Activated CD8-positive, alpha-beta memory T cell treated with anti-CD3 and anti-CD28 coated beads, Interleukin-2, amount 50 U/mL, for 24 hours (primary cell): ENCODE measurements around the gene DCAKD.
A peak's percentile ranks its signal among the peaks of the same experiment; 100 is the strongest.
"Not testable (repeated sequence)": the region's sequence is repeated elsewhere in the genome, so short reads cannot be mapped to it uniquely, and the experiment has no call there.

Experiments
- DNase-seq: peaks from one replicate; pipeline ENCODE4 v3.0.0-alpha.2; 2020; ENCODE audit errors: extremely low read depth

DCAKD gene

DNA sequence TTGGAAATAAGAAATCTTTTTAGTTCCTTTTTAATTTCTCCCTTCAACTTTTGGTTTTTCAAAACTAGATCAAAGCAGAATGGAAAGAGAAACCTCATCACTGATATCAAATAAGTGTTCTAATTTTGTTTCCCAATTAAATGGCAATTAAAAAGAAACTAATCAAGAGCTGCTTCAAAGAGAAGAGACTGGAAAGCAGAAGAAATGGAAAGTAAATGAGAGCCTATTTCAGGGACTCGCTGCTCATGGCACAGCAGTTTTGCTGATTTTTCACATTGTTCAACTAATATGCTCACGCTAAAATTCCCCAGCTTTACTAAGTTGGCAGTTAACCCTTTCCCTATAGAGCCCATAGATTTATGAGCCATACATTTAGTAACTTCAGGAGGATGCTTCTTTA is 16.2 kb upstream of the DCAKD start:
- DNase-seq = no peak

DNA sequence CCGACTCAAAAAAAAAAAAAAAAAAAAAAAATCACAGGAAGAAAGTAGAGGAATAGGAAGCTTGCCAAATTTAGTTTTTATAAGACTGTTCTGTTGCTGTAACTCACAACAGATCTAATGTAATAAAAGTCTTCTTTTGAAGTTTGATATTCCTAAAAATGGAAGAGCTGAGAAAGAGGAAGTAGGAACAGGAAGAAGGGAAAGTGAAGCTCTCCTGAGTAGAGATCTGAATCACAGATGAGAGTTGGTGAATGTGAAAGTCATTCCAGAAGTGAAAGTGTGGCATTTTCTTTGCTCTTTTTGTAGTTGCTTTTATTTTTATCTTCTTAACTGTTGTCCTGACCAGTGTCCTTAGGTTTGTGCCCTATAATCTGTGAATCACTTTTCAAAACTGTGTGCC is 11.8 kb upstream of the DCAKD start:
- DNase-seq = no peak

DNA sequence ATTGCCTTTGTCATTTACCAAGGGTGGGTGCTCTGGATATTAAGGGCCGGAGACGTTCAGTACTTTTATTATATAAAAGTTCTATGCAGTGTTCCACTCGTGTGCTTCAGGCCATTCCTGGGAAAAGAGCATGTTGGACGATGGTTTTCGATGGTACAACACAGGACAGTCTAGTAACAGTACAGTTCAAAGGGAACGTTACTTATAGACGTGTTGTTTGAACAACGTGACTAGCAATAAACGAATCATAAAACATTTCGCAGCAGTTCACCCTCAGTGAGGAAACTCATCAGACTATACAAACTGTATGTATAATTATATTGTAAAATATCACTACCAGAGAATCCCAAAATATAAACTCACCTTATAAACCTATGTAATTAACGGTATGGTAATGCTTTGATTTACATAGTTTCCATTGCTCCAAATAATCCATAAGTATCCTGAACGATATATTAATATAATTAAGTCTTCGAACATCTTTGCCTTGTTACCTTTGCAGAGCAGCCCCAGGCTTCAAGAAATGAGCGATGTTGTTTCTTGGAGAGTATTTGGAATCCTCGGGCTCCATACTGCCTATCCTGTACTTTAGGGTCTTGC is 10.3 kb upstream of the DCAKD start:
- DNase-seq = no peak

DNA sequence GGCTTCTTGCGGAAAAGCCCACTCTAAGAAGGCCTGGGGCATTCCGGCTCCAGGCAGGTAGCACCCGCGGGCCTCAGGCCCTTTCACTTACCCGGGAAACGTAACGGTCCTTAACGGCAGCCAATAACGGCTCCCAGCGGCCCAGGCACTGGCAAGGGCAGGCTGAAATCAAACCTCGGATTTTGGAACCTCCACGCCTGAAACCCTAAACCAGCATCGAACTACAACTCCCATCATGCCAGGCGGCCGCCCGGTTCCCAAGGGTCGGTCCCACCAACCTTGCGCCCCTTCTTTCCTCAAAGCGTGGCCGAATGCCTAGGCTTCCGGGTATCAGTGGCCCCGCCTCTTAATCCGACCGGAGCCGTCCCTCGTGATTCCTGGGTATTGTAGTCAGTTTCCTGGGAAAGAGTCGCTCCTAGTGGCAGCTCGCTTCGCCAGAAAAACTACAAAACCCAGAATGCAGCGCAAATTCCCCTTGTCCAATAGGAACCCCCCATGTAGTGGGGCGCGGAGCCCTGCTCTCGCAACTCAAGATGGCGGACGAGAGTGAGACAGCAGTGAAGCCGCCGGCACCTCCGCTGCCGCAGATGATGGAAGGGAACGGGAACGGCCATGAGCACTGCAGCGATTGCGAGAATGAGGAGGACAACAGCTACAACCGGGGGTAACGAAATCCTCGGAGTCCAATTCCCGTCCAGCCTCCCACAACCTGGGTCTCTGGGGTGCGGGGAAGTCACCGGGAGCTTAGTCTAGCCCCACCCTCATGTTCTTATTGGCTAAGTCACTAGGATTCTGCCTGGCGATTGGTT is 9.6 kb upstream of the DCAKD start, which contains the start of gene NMT1:
Gene NMT1 (plus strand): TSS at position 521 of the 809 bp plus-strand sequence. CDS start 13 bp downstream, at position 534.
- DNase-seq = peak; percentile 95

- DNase-seq = no peak
Observed at GRCh38 chr17:45060382-45060796, 9.0 kb upstream of the DCAKD start.

DNA sequence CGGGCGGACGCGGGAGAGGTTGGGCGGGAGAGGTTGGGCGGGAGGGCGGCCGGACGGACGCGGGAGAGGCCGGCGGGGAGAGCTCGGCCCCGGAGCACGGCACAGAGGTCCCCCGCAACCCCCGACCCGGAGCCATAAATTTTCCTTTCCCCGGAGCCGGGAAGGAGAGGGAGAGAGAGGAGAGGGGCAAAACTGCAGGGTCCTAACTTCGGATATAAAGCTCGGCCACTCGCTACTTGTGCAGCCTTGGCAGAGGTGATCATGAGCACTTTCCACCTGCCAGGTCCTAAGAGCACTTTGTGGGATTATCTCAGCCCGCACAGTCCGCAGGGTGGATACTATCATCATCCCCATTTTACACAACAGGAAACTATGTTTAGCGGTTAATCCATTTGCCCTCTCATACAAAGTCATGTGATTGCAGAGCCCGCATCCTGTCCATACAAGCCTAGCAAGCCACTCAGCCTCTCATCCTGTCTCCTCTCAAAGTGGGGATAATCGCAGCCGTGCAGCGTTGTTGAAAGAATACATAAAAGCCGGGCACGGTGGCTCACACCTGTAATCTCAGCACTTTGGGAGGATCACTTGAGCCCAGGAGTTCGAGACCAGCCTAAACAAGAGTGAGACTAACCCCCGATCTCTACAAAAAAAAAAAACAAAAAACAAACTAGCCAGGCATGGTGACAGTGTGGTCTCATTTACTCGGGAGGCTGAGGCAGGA is 780 bp upstream of the DCAKD start:
- no peak for DNase-seq

- not testable (repeated sequence) for DNase-seq
Observed at GRCh38 chr17:45051720-45052051, 254 bp upstream of the DCAKD start.

DNA sequence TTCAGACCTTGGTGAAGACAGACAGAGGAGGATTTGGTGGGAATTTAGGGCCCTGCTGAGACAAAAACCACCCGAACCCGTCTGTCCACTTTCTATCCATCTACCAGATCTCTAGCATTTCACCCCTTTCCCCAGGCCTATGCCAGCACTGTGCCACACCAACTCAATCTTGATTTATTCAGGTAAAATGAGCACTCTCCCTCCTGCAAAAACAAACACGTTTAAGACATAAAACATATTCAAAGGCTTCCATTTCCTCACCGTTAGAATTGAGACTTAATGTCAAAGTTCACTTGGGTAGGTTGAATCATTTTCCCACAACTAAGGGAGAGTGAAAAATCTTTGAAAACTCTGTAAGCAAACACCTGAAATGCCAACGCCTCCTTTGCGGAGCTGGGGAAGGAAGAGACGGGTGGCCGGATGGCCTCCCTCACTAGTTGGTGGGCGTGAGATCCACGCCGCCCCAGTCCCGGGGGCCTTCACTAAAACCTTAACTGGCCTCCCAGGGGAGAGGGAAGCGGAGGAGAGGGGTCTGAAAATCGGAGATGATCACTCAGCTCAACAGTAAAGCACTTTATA is 862 bp downstream of the DCAKD start:
- no peak for DNase-seq

DNA sequence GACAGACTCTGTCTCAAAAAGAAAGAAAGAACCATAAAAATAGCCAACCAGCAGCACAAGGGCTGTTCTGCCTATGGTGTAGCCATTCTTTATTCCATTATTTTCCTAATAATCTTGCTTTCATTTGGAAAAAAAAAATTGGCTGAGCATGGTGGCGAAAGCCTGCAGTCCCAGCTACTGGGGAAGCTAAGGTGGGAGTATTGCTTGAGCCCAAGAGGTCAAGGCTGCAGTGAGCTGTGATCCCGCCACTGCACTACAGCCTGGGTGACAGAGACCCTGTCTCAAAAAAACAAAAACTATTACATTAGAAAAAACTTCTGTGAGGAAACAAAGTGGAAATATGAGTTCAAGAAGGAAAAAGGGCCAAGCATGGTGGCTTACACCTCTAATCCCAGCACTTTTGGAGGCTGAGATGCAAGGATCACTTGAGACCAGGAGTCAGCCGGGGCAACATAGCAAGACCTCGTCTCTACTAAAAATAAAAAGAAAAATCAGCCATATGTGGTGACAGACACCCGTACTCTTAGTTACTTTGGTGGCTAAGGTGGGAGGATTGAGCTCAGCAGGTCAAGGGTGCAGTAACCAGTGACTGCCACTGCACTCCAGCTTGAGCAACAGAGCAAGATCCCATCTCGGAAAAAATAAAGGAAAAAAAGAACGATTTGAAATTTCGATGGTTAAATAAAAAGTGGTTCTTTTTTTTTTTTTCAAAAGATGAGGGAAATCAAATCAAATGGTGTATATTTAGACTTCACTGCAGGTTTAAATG is 2.5 kb downstream of the DCAKD start:
- no peak for DNase-seq

- no peak for DNase-seq
Observed at GRCh38 chr17:45046537-45047125, 4.8 kb downstream of the DCAKD start.

DNA sequence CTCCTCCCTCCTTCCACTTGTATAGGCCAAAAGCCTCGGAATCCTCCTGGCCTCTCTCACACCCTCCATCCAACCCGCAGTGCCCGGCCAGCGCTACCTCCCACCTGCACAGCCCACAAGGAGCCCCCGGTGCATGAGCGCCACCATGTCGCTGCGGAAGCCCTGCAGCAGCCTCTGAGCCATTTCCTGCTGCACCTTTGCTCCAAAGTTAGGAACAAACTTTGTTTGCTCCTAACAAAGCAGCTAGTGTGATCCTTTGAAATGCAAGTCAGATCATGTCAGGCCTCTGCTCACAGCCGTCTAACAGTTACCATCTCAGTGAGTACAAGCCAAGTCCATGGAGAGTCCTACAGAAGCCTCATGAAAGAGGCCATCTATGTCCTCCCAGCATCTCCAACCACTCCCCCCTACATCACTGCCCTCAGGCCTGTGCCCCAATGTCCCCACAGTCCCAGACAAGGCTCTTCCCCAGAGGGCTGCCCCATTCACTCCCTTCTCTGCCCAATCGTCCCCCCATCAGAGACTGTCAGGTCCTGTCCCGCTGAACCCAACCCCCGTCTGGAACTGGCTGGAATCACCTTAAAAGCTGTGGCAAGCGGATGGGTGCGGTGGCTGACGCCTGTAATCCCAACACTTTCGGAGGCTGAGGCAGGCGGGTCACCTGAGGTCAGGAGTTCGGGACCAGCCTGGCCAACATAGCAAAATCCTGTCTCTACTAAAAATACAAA is 7.5 kb downstream of the DCAKD start:
- DNase-seq = no peak

DNA sequence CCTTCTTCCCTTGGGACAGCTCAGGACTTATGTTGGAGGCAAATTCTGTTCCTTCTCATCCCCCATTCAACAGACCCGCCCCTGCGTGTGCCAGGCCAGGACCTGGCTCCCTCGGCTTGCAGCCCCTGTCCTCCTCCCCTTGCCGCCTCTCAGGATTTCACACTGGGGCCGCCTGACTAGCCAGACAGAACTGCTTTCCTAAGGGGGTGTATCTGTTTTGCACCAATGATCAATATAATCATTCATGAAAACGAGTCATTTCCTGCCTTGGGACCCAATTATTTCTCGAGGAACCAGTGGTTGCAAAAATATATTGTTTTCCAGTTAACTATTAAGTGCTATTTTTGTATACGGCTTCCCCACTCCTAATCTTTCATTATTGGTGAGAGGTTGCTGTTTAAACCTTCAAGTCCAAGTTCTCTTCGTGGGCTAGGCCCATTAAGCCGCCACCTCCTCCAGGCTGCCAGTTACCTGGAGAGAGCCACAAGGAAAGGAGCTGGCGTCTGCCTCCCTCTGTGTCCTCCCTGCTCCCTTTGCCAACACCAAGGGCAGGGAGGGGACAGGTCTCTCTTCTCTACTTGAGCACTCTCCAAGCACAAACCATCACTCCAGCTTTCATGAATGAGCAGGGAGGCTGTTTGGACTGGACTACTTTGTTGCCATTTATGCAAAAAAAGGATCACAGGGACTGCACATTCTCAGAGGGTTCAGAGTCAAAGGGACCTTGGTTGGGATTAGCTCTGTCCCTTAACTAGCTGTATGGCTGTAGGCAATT is 8.9 kb downstream of the DCAKD start:
- no peak for DNase-seq

GRCh38 chr17:45040459-45040858 is 11.0 kb downstream of the DCAKD start:
- no peak for DNase-seq

DNA sequence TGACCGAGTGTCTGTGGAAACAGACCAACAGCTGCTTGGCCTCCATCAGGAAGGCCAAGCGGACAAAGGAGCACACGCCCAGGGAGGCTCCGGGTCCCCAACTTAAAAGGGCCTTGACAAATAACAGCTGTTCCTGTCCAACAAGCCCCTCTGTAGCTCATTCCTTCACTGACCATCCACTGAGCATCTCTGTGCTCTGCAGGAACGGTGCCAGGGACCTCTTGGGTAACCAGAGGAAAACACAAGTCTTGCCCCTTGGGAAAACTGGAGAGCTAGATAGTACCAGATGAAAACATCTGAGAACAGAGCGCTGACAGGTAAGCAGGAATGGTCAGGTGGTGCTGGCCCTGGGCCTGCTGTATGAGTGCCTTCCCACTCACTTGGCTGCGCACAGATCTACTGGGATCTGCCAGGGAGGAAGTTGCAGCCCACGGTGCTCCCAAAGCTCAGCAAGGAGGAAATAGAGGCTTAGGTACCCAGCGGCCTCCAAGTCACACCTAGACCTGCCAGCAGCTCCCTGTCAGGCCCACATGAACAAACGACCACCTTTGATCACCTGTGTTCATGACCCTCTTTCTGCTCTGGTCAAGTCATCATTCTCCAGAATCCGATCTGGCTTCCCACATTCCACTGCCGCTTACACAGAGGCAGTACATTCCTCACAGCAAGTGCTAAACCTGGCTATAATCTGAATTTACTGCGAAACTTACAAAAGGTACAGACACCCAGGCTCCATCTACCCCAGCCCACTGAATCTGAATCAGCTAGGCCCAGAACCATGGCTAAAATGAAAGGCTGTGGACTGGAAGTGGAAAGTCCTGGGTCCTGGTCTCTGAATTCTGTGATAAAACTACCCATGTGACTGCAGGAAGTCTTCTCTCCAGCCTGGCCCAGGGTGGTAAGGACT is 12.5 kb downstream of the DCAKD start:
- DNase-seq = no peak

- DNase-seq = no peak
Observed at GRCh38 chr17:45036691-45037090, 14.7 kb downstream of the DCAKD start.

DNA sequence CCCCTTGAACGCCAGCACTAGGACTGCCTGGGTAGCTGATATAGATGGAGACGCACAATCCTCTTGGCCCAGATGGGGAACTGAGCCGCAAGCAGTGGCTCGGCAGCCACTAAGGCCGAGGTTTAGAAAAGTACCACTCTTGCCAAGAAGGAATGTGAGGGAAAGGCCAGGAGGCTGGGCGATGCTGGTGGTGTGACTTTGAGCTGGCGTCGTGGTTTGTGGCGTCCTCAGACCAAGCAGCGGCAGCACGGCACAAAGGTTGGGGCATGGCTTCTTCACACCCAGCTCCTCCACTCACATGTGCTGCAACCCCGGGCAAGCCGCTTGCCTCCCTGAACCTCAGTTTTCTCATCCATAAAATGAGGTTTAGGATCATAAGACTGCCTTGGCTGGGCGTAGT is 15.6 kb downstream of the DCAKD start:
- DNase-seq = no peak

DNA sequence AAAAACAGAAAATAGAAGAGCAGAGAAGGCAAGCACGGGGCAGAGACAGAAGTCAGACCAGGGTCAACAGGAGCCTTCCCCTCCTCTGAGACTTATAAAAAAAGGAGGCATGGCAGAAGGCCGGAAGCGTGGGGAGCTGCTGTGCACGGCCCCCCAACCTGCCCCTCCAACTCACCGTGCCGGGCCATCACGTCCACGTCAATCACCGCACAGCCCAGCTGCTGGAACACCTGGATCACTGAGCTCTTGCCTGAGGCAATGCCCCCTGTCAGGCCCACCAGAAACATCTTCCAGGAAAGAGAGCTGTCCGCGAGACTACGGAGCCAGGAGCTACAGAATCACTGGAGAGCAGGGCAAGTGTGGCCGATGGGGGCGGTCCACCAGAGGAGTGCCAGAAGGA is 16.8 kb downstream of the DCAKD start:
- no peak for DNase-seq

- no peak for DNase-seq
Observed at GRCh38 chr17:45032174-45032541, 19.3 kb downstream of the DCAKD start.
